ENCODE data around the gene PAPLN. TPM values are rescaled to one million over a fixed set of nuclear protein-coding genes. Genes with fewer than 3 reads are reported as not detected.

PAPLN gene
- total and polyA plus RNA-seq, 4 donors: 0.68 to 2.8 (median 1.3) TPM

- H3K27me3 ChIP-seq (ENCODE audit: control insufficient read depth in 4 of 4, insufficient read depth in 4 of 4, low read length in 3 of 4): no peaks in the 10 kb centered on the region
- DNase-seq (ENCODE audit: low spot score): no peak
- TF ChIP-seq RAD21 (IDR thresholded peaks at IDR 0.05): no peak
- no peak for TF ChIP-seq YY1 (IDR thresholded peaks at IDR 0.05)
- no peak for TF ChIP-seq TAF1 (conservative IDR thresholded peaks at IDR 0.05)
- no peak for TF ChIP-seq JUND (IDR thresholded peaks at IDR 0.05)
- TF ChIP-seq FOXA1 (IDR thresholded peaks at IDR 0.05): no peak
- no peak for TF ChIP-seq ATF3 (IDR thresholded peaks at IDR 0.05)
- TF ChIP-seq NR2F2 (IDR thresholded peaks at IDR 0.05): no peak
- no peak overlapping the region for H3K4me3 ChIP-seq (ENCODE audit: low read depth in 1 of 3, low read length in 3 of 3)
- H3K36me3 ChIP-seq (ENCODE audit: control insufficient read depth in 4 of 4, insufficient read depth in 3 of 4, low read depth in 1 of 4, low read length in 3 of 4): no peaks in the 10 kb centered on the region
- H3K4me1 ChIP-seq (ENCODE audit: control insufficient read depth in 4 of 4, insufficient read depth in 4 of 4, low read length in 3 of 4): no peaks in the 10 kb centered on the region
- H3K9me3 ChIP-seq (ENCODE audit: control insufficient read depth in 4 of 4, low read length in 3 of 4): no peaks in the 10 kb centered on the region
- WGBS: 87% methylated on average over 7 of the region's 7 CpGs
- no peak overlapping the region for H3K9ac ChIP-seq (ENCODE audit: low read depth in 1 of 2, low read length in 2 of 2)
- H3K27ac ChIP-seq (ENCODE audit: low read depth in 1 of 2, low read length in 2 of 2): no peak overlapping the region
Measured at GRCh38 chr14:73263606-73264005, 26.3 kb downstream of the PAPLN start.

GRCh38 chr14:73264080-73264884 lies 27.0 kb downstream of the PAPLN start:
- no peak for DNase-seq (ENCODE audit: low spot score)
- WGBS: 89% methylated on average over 23 of the region's 23 CpGs
- no peak for TF ChIP-seq HNF4A (conservative IDR thresholded peaks at IDR 0.05)
- TF ChIP-seq ZBTB33 (IDR thresholded peaks at IDR 0.05): no peak
- TF ChIP-seq MAX (IDR thresholded peaks at IDR 0.05): no peak
- TF ChIP-seq FOXA1 (IDR thresholded peaks at IDR 0.05): no peak
- TF ChIP-seq RAD21 (IDR thresholded peaks at IDR 0.05): no peak
- no peak for TF ChIP-seq EGR1 (IDR thresholded peaks at IDR 0.05; ENCODE audit: low read depth in 2 of 2)
- TF ChIP-seq SP1 (IDR thresholded peaks at IDR 0.05): no peak
- TF ChIP-seq RXRA (IDR thresholded peaks at IDR 0.05): no peak
- TF ChIP-seq GABPA (IDR thresholded peaks at IDR 0.05 in 1 of 2, conservative IDR thresholded peaks at IDR 0.05 in 1 of 2): no peak
- TF ChIP-seq TAF1 (conservative IDR thresholded peaks at IDR 0.05): no peak
- no peak for TF ChIP-seq ATF3 (IDR thresholded peaks at IDR 0.05)
- TF ChIP-seq JUND (IDR thresholded peaks at IDR 0.05): no peak
- no peak for TF ChIP-seq HNF4G (IDR thresholded peaks at IDR 0.05)
- TF ChIP-seq CTCF (IDR thresholded peaks at IDR 0.05; ENCODE audit: low read depth, low read length, missing input control): no peak
- TF ChIP-seq REST (IDR thresholded peaks at IDR 0.05): no peak
- no peak for TF ChIP-seq YY1 (IDR thresholded peaks at IDR 0.05)
- TF ChIP-seq NR2F2 (IDR thresholded peaks at IDR 0.05): no peak
- Histone ChIP-seq H3K36me3 (ENCODE audit: control insufficient read depth in 4 of 4, insufficient read depth in 3 of 4, low read depth in 1 of 4, low read length in 3 of 4) (no peaks in the 10 kb centered on the region), H3K27me3 (ENCODE audit: control insufficient read depth in 4 of 4, insufficient read depth in 4 of 4, low read length in 3 of 4) (no peaks in the 10 kb centered on the region), H3K27ac (ENCODE audit: low read depth in 1 of 2, low read length in 2 of 2) (no peak overlapping the region), H3K9ac (ENCODE audit: low read depth in 1 of 2, low read length in 2 of 2) (no peak overlapping the region), H3K9me3 (ENCODE audit: control insufficient read depth in 4 of 4, low read length in 3 of 4) (no peaks in the 10 kb centered on the region), H3K4me3 (ENCODE audit: low read depth in 1 of 3, low read length in 3 of 3) (no peak overlapping the region), H3K4me1 (ENCODE audit: control insufficient read depth in 4 of 4, insufficient read depth in 4 of 4, low read length in 3 of 4) (no peaks in the 10 kb centered on the region)

Measured in liver (tissue), 9 donors.